Astrocyte of the cerebellum (primary cell): ENCODE data around the gene PLPPR3.
"Not testable (repeated sequence)": the region's sequence is repeated elsewhere in the genome, so short reads cannot be mapped to it uniquely, and the experiment has no call there.

ENCODE experiments used
- DNase-seq: peaks from one replicate; pipeline ENCODE4 v3.0.0-alpha.2; 2011; ENCODE audit warnings: low read depth
- H3K4me3 ChIP-seq: 2 replicates; pipeline ENCODE4 v1.5.1; 2011; ENCODE audit warnings: mild to moderate bottlenecking, low read depth, low read length, moderate library complexity
- in situ Hi-C: cut with HindIII; loops from 2 replicates; pipeline ENCODE4 v1.10.0; 2017; ENCODE audit warnings: low sequenced_read_pairs
- TF ChIP-seq, protein P1 (sequence below): IDR thresholded peaks from 2 replicates; pipeline ENCODE4 v1.5.1; 2012; ENCODE audit warnings: low read length, low read depth, moderate library complexity, mild to moderate bottlenecking; ENCODE audit errors: missing control alignments

PLPPR3 gene

DNA sequence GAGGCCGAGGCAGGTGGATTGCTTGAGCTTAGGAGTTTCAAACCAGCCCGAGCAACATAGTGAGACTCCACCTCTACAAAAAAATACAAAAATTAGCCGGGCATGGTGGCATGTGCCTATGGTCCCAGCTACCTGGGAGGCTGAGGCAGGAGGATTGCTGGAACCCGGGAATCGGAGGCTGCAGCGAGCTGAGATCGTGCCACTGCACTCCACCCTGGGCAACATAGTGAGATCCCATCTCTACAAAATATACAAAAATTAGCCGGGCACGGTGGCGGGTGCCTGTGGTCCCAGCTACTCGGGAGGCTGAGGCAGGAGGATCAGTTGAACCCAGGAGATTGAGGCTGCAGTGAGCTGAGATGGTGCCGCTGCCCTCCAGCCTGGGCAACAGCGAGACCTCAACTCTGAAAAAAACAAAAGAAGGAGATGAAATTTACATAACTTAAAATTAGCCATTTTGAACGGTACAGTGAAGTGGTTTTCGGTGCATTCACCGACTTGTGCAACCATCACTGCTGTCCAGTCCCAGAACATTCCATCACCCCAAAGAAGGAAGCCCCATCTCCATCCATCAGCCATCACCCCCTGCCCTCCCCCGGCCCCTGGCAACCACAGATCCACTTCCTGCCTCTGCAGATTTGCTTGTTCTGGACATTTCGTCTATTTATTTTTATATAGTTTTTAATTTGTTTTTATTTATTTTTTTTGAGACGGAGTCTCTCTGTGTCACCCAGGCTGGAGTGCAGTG, 4.3 kb upstream of the PLPPR3 start:
- no peak overlapping the region for H3K4me3 ChIP-seq
- DNase-seq: no peak
- in situ Hi-C loops: no loop called here
- TF ChIP-seq, protein P1, sequence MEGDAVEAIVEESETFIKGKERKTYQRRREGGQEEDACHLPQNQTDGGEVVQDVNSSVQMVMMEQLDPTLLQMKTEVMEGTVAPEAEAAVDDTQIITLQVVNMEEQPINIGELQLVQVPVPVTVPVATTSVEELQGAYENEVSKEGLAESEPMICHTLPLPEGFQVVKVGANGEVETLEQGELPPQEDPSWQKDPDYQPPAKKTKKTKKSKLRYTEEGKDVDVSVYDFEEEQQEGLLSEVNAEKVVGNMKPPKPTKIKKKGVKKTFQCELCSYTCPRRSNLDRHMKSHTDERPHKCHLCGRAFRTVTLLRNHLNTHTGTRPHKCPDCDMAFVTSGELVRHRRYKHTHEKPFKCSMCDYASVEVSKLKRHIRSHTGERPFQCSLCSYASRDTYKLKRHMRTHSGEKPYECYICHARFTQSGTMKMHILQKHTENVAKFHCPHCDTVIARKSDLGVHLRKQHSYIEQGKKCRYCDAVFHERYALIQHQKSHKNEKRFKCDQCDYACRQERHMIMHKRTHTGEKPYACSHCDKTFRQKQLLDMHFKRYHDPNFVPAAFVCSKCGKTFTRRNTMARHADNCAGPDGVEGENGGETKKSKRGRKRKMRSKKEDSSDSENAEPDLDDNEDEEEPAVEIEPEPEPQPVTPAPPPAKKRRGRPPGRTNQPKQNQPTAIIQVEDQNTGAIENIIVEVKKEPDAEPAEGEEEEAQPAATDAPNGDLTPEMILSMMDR: no peak

DNA sequence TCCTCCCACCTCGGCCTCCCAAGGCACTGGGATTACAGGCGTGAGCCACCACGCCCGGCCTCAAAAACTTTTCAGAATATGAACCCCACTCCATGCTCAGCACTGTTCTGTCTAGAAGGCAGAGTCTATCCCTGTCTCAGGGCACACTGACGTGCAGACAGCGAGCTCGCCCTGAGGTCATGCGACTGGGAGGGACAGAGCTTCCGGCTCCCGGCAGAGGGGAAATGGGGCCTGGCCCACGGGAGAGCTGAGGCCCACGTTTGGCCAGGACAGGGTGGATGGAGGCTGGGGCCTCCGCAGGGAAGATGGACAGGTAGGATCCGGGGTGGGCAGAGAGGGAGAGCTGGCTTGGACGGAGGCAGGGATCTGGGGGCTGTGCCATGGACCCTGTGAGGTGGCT, 3.1 kb upstream of the PLPPR3 start:
- in situ Hi-C loops: no loop called here
- TF ChIP-seq, protein P1: no peak
- no peak overlapping the region for H3K4me3 ChIP-seq
- DNase-seq: no peak

DNA sequence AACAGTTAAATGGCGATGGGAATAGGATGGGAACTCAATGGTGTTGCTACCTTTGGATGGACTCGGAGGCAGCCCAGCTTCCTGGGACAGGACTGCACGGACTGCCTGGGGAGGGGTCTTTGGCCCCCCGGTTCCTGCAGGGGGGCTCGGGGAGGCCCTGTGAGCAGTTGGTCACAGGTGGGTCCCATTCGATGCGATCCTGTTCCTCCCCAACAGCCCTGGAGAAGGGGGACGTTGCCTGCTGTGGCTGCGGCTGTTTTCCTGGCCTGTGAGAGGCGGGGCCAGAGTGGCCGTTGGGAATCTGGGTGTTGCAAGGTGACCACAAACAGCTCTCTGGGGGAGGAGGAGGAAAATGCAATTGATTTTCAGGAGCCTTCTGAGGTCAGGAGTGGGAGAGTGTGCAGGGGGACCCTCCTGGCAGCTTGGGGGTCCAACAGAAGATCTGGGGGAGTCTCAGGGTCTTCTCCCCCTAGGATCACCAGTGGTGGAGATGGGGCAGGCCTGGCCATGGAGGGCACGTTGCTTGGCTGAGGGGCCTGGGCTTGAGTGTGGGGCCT, 1.9 kb upstream of the PLPPR3 start:
- no peak for DNase-seq
- no peak overlapping the region for H3K4me3 ChIP-seq
- TF ChIP-seq, protein P1: no peak
- in situ Hi-C loops: no loop called here

DNA sequence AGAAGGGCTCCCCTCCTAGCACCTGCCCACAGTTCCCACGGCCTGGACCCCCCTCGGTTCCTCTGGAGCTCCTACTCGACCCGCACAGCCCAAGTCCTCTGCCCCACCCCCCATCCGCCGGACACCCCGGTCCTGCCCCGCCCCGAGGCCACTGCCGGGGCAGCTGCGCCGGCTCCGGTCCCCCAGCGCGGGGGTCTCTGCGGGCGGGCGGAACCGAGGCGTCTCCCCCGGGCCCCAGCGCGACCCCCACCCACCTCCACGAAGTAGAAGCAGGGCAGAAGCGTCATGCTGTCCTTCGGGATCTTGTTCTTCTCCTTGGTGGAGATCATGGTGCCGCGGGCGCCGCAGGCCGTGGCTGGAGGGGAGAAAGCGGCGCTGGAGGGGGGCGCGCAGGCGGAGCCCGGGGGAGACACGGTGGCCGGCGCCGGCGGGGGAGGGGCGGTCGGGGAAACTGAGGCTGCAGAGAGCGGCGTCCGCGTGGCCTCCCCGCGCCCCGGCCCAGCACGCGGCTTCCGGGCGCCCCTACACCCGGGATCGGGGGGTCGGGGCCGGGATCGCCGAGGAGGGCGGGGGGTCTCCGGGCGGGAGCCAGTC, 427 bp downstream of the PLPPR3 start:
- in situ Hi-C loops: no loop called here
- DNase-seq: no peak
- TF ChIP-seq, protein P1: no peak
- peak overlapping the region; percentile 36 for H3K4me3 ChIP-seq

DNA sequence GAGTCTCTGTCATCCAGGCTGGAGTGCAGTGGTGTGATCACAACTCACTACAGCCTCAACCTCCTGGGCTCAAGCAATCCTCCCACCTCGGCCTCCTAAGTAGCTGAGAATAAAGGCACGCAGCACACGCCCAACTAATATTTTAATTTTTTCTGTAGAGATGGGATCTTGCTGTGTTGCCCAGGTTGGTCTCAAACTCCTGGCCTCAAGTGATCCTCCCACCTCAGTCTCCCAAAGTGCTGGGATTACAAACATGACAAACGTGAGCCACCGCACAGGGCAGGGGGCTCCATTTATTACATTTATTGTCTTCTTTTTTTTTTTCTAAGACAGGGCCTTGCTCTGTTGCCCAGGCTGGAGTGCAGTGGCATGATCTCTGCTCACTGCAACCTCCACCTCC, 1.5 kb downstream of the PLPPR3 start:
- in situ Hi-C loops, DNase-seq, H3K4me3 ChIP-seq: not testable (repeated sequence)

- TF ChIP-seq, protein P1: no peak
- no peak for DNase-seq
- in situ Hi-C loops: no loop called here
- no peak overlapping the region for H3K4me3 ChIP-seq
These were observed 5.3 kb downstream of the PLPPR3 start for GRCh38 chr19:816500-816857.

DNA sequence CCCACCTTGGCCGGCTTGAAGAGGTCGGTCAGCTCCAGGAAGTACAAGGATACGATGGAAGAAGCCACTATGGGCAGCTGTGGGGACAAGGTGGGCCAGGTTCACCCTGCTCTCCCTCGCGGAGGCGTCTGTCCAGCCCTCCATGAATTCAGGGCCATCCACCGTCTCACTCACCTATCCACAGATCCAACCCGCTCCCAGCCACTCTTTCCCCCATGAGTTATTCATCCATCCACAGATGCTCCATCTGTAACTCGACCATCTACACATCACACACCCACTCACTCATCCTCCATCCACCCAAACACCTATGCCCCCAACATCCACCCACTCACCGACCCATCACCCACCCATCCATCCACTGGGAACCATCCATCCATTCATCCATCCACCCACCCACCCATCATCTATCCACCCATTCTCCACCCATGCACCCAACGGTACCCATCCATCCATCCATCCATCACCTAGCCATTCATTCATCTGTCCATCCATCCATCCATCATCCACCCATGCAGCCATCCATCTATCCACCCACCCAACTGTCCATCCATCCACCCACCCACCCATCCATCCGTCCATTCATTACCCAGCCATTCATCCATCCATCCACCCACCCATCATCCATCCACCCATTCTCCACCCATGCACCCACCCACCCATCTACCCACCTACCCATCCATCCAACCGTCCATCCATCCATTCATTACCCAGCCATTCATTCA, 5.8 kb downstream of the PLPPR3 start:
- TF ChIP-seq, protein P1: no peak
- no peak overlapping the region for H3K4me3 ChIP-seq
- no peak for DNase-seq
- in situ Hi-C loops: no loop called here
